Upper lobe of left lung (tissue), 6 donors: Measurements from ENCODE around the gene SIPA1L2. TPM values are rescaled to one million over a fixed set of nuclear protein-coding genes. Genes with fewer than 3 reads are reported as not detected.

Experiments
- ATAC-seq, 2 donors: fragments of 200-7000 bp; cut with Tn5 transposase; one replicate each; pipeline ENCODE4 v1.9.1; 2022; ENCODE audit warnings: mild to moderate bottlenecking in 2 of 2, moderate library complexity in 2 of 2; ENCODE audit not compliant: low FRiP score in 2 of 2
- DNase-seq, 2 donors: peaks; one replicate each; pipeline ENCODE4 v3.0.0-alpha.2; 2019 to 2020
- H3K27ac ChIP-seq, 4 donors: fragments of 200-600 bp; sonication (generic); one replicate each; pipeline ENCODE4 v1.5.1; 2016 to 2019
- H3K27me3 ChIP-seq, 4 donors: fragments of 200-600 bp; sonication (generic); one replicate each; pipeline ENCODE4 v1.5.1; 2017 to 2019
- H3K36me3 ChIP-seq, 4 donors: fragments of 200-600 bp; sonication (generic); one replicate each; pipeline ENCODE4 v1.5.1; 2016 to 2019
- H3K4me1 ChIP-seq, 4 donors: fragments of 200-600 bp; sonication (generic); one replicate each; pipeline ENCODE4 v1.5.1; 2018 to 2019
- H3K4me3 ChIP-seq, 4 donors: fragments of 200-600 bp; sonication (generic); one replicate each; pipeline ENCODE4 v1.5.1; 2017 to 2019; ENCODE audit warnings: mild to moderate bottlenecking in 2 of 4, moderate library complexity in 1 of 4
- H3K9me3 ChIP-seq, 4 donors: fragments of 200-600 bp; sonication (generic); one replicate each; pipeline ENCODE4 v1.5.1; 2018 to 2019
- EP300 ChIP-seq, 4 donors: sonication (generic); formaldehyde crosslinking; IDR thresholded peaks; one replicate each; pipeline ENCODE4 v1.5.1; 2017; ENCODE audit warnings: antibody characterized with exemption in 4 of 4, control low read depth in 2 of 4
- POLR2A ChIP-seq, 4 donors: fragments of 450-650 bp; IDR thresholded peaks; one replicate each; pipeline ENCODE4 v1.5.1; 2016 to 2017; ENCODE audit warnings: antibody characterized with exemption in 4 of 4, mild to moderate bottlenecking in 2 of 4
- POLR2AphosphoS5 ChIP-seq, 2 donors: sonication (generic); formaldehyde crosslinking; IDR thresholded peaks; one replicate each; pipeline ENCODE4 v1.5.1; 2017; ENCODE audit warnings: antibody characterized with exemption in 2 of 2
- WGBS, 2 donors: methylation state at CpG; one replicate each; pipeline ENCODE4 v1.1.5; 2017 to 2018; 5-methylcytosine and 5-hydroxymethylcytosine counted together
- total RNA-seq, 6 donors: library from RNA; depleted of rRNA in 4 of 6; stranded (reverse); fragments of >200 nt in 4 of 6; gene quantifications; one replicate each; pipeline versions ENCODE4 v1.1.0 to v1.2.1, GENCODE V29; 2016 to 2021
- TF ChIP-seq, protein P1 (sequence below), 6 experiments: fragments of 450-650 bp in 4 of 6; fragments of 200-600 bp in 2 of 6; sonication (generic) in 2 of 6; IDR thresholded peaks; one replicate each; pipeline ENCODE4 v1.5.1; 2016 to 2019; ENCODE audit warnings: antibody characterized with exemption in 6 of 6
- donor health status: DM: no; HTN: no; CAD: no; lungs with moderate emphysema.
- donor health status: DM: no; HTN: yes; CAD: no; lungs with severe emphysema.

Gene SIPA1L2
- total RNA-seq, 6 donors from 2014 or later, result 23.3 to 51.3 (median 34.2) TPM

DNA sequence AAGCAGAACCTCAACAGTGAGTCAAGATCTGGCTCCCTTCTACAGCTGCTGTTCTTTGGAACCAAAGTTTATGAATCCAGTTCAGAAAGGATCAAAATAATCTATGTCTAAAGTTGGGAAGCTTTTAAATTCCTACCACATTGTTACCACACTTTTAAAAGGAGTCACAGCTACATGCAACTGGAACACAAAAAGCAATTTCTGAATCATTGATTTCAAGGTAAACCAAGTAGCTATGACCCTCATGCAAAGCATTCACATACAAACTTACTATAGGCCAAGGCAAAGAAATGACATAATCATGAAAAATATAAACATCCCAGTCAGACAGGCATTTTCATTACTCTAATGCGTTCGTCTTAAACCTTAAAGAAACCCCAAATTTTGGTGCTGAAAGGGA is 3.5 kb downstream of the SIPA1L2 start:
- Histone ChIP-seq H3K4me1 (peaks cover 39 to 74% (median 49%) of the 10 kb centered on the region in 4 donors), H3K4me3 (peak overlapping the region in 1 of 4 donors; percentile 95), H3K27me3 (peaks cover 0 to 3% (median 0%) of the 10 kb centered on the region in 4 donors), H3K27ac (no peak overlapping the region), H3K9me3 (no peaks in the 10 kb centered on the region), H3K36me3 (no peaks in the 10 kb centered on the region)
- WGBS, 2 donors, result 51 to 54% methylated on average over 2 of the region's 2 CpGs
- no peak for ATAC-seq
- TF ChIP-seq EP300 (IDR thresholded peaks at IDR 0.05), result no peak
- TF ChIP-seq, protein P1, sequence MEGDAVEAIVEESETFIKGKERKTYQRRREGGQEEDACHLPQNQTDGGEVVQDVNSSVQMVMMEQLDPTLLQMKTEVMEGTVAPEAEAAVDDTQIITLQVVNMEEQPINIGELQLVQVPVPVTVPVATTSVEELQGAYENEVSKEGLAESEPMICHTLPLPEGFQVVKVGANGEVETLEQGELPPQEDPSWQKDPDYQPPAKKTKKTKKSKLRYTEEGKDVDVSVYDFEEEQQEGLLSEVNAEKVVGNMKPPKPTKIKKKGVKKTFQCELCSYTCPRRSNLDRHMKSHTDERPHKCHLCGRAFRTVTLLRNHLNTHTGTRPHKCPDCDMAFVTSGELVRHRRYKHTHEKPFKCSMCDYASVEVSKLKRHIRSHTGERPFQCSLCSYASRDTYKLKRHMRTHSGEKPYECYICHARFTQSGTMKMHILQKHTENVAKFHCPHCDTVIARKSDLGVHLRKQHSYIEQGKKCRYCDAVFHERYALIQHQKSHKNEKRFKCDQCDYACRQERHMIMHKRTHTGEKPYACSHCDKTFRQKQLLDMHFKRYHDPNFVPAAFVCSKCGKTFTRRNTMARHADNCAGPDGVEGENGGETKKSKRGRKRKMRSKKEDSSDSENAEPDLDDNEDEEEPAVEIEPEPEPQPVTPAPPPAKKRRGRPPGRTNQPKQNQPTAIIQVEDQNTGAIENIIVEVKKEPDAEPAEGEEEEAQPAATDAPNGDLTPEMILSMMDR (IDR thresholded peaks at IDR 0.05), result no peak
- TF ChIP-seq POLR2A (IDR thresholded peaks at IDR 0.05), result no peak
- no peak for TF ChIP-seq POLR2AphosphoS5 (IDR thresholded peaks at IDR 0.05)
- no peak for DNase-seq

DNA sequence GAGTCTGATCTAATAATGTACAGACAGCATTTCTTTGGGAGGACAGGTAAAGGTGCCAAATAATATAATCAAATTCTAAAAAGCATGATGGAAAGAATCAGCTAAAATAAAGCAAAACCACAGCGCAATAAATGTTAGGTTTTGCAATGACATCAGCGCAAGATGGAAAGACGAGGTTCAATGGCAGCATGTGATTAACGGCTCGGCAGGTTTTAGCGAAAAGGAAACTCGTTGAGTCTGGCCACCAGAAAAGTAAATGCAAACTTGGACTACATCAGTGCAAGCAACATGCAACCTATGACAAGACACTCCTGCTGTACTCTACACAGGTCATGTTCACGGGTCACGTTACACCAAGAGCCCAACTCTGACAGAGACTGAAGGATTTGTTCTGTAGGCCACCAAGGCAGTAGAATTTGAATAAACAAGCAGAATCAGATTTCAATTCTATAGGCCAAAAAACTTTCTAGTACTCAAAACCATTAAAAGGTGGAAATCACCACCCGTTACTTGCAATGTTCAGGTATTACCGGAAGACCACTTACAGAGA is 4.5 kb downstream of the SIPA1L2 start:
- DNase-seq, result no peak
- Histone ChIP-seq H3K4me3 (no peak overlapping the region), H3K36me3 (no peaks in the 10 kb centered on the region), H3K9me3 (no peaks in the 10 kb centered on the region), H3K4me1 (peaks cover 39 to 77% (median 50%) of the 10 kb centered on the region in 4 donors), H3K27me3 (peaks cover 0 to 3% (median 0%) of the 10 kb centered on the region in 4 donors), H3K27ac (peak overlapping the region in 2 of 4 donors; percentile 3 to 55)
- ATAC-seq, result no peak
- 89 to 92% methylated on average over 11 of the region's 11 CpGs for WGBS, 2 donors
- TF ChIP-seq POLR2AphosphoS5 (IDR thresholded peaks at IDR 0.05) (no peak), EP300 (IDR thresholded peaks at IDR 0.05) (no peak), POLR2A (IDR thresholded peaks at IDR 0.05) (no peak)
- TF ChIP-seq, protein P1 (IDR thresholded peaks at IDR 0.05), result no peak

DNA sequence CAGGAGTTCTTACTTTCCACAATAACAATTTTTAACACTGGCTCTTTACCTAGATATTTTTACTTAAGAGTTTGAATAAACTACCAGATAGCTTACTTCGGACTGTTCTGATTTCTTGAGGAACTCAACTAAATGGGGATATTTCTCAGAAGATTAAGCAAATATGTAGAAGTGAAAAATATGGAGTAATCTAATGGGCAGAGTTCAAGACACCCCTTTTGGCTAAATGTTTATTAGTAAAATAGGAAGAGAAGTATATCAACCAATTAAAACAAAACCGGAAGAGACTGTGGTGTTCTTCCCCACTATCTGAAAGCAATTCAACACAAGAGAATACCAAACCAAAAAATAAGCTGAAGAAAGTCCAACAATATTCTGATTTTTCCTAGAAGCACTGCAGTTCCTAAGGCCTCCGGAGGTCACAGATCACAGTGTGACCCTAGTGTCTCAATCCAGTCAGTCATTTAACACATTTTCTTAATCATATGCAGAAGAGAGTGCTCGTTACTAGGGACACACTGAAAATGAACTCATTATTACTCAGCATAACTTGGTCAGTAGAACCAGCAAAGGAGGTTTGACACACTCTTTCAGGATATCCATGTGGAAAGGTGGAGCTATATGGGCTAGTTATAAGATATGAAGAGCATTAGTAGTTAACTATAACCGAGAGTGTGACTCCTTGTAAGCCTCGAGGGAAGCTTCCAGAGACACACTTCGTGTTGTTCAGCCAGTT is 5.2 kb downstream of the SIPA1L2 start:
- ATAC-seq, result no peak
- H3K4me1 ChIP-seq, result peaks cover 46 to 82% (median 55%) of the 10 kb centered on the region in 4 donors
- H3K36me3 ChIP-seq, result no peaks in the 10 kb centered on the region
- no peak overlapping the region for H3K4me3 ChIP-seq
- H3K27ac ChIP-seq, result peak overlapping the region in 2 of 4 donors; percentile 3 to 55
- DNase-seq, result no peak
- peaks cover 0 to 3% (median 0%) of the 10 kb centered on the region in 4 donors for H3K27me3 ChIP-seq
- WGBS, 2 donors, result 54 to 63% methylated on average over 7 of the region's 7 CpGs
- TF ChIP-seq EP300 (IDR thresholded peaks at IDR 0.05) (no peak), POLR2A (IDR thresholded peaks at IDR 0.05) (no peak), POLR2AphosphoS5 (IDR thresholded peaks at IDR 0.05) (no peak)
- TF ChIP-seq, protein P1 (IDR thresholded peaks at IDR 0.05), result no peak
- H3K9me3 ChIP-seq, result no peaks in the 10 kb centered on the region

DNA sequence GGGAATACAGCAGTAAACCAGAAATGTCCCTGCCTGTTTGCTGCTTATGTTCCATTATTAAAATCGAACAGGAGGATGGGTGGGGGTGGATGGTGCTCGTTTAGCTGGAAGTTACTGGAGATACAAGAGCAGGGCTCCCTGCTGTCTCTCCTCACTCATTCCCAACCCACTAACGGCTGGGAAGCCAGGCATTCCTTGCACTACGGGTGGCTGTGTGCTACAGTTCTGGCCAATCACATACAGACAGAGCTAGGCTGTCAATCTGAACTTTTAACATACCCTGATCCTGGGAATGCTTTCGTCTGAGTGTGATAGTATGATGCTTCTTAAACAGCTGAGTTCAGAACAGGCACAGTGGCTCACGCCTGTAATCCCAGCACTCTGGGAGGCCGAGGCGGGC is 7.0 kb downstream of the SIPA1L2 start:
- TF ChIP-seq, protein P1 (IDR thresholded peaks at IDR 0.05), result no peak
- no peak for TF ChIP-seq EP300 (IDR thresholded peaks at IDR 0.05)
- no peak for TF ChIP-seq POLR2AphosphoS5 (IDR thresholded peaks at IDR 0.05)
- TF ChIP-seq POLR2A (IDR thresholded peaks at IDR 0.05), result no peak
- H3K4me3 ChIP-seq, result no peak overlapping the region
- no peak for ATAC-seq
- H3K4me1 ChIP-seq, result peaks cover 47 to 77% (median 54%) of the 10 kb centered on the region in 4 donors
- no peaks in the 10 kb centered on the region for H3K9me3 ChIP-seq
- no peaks in the 10 kb centered on the region for H3K36me3 ChIP-seq
- WGBS, 2 donors, result 62 to 73% methylated on average over 7 to 8 of the region's 8 CpGs
- H3K27me3 ChIP-seq, result no peaks in the 10 kb centered on the region
- no peak for DNase-seq
- H3K27ac ChIP-seq, result peak overlapping the region in 3 of 4 donors; percentile 62 to 76 (median 64)
